ENCODE results near the gene MPRIP.

The MPRIP gene

GRCh38 chr17:17089796-17090641 lies 47.8 kb downstream of the MPRIP start:
- DNase-seq = no peak

- DNase-seq = no peak
Measured at GRCh38 chr17:17090642-17091103, 48.4 kb downstream of the MPRIP start.

- no peak for DNase-seq
Measured at GRCh38 chr17:17091276-17091675, 49.0 kb downstream of the MPRIP start.

- DNase-seq = no peak
Measured at GRCh38 chr17:17091856-17092756, 49.8 kb downstream of the MPRIP start.

GRCh38 chr17:17093764-17094163 lies 51.5 kb downstream of the MPRIP start:
- DNase-seq = no peak

GRCh38 chr17:17096438-17097178 lies 54.4 kb downstream of the MPRIP start:
- DNase-seq = no peak

- DNase-seq = no peak
Measured at GRCh38 chr17:17097763-17098345, 55.6 kb downstream of the MPRIP start.

- DNase-seq = no peak
Measured at GRCh38 chr17:17098551-17099179, 56.4 kb downstream of the MPRIP start.

GRCh38 chr17:17102176-17102575 lies 59.9 kb downstream of the MPRIP start:
- DNase-seq = no peak

- no peak for DNase-seq
Measured at GRCh38 chr17:17103160-17103559, 60.9 kb downstream of the MPRIP start.

GRCh38 chr17:17104036-17104435 lies 61.8 kb downstream of the MPRIP start:
- no peak for DNase-seq

- DNase-seq = no peak
Measured at GRCh38 chr17:17104494-17104893, 62.2 kb downstream of the MPRIP start.

GRCh38 chr17:17105976-17106375 lies 63.7 kb downstream of the MPRIP start:
- DNase-seq = no peak

- no peak for DNase-seq
Measured at GRCh38 chr17:17106756-17107155, 64.5 kb downstream of the MPRIP start.

GRCh38 chr17:17107281-17107680 lies 65.0 kb downstream of the MPRIP start:
- no peak for DNase-seq

- DNase-seq = no peak
Measured at GRCh38 chr17:17107891-17108431, 65.7 kb downstream of the MPRIP start.

- DNase-seq = no peak
Measured at GRCh38 chr17:17108451-17109049, 66.3 kb downstream of the MPRIP start.

- no peak for DNase-seq
Measured at GRCh38 chr17:17109256-17109655, 67.0 kb downstream of the MPRIP start.

GRCh38 chr17:17109907-17110306 lies 67.7 kb downstream of the MPRIP start:
- DNase-seq = no peak

- no peak for DNase-seq
Measured at GRCh38 chr17:17110520-17110919, 68.3 kb downstream of the MPRIP start.

Data from NCI-H446 (cell line).